PC-9 (cell line): ENCODE results near the gene PPP1CC. TPM values are rescaled to one million over a fixed set of nuclear protein-coding genes. Genes with fewer than 3 reads are reported as not detected.

Experiments used
- Bru-seq: library from RNA; stranded (reverse); fragments of 400-500 nt; gene quantifications from one replicate; lab custom pipeline; 2021; lab: Mats Ljungman, UMichigan
- BruChase-seq, 2 experiments: library from RNA; stranded (reverse); fragments of 400-500 nt; gene quantifications; one replicate each; lab custom pipeline; 2021; lab: Mats Ljungman, UMichigan
- BruUV-seq: library from RNA; stranded (reverse); fragments of 400-500 nt; replicated peaks from 2 replicates; lab custom pipeline; 2021; lab: Mats Ljungman, UMichigan
- CTCF ChIA-PET: fragments of 300-600 bp; sonication (Branson Sonifier 250); formaldehyde crosslinking; loops from one replicate; lab custom pipeline; 2022; ENCODE audit warnings: antibody characterized with exemption; lab: Charles Lee
- POLR2A ChIA-PET: fragments of 300-600 bp; sonication (Branson Sonifier 250); formaldehyde crosslinking; loops from one replicate; lab custom pipeline; 2022; ENCODE audit warnings: antibody characterized with exemption; ENCODE audit not compliant: unreplicated experiment; lab: Charles Lee
- DNase-seq, 2 experiments: peaks; one replicate each; pipeline versions ENCODE4 v3.0.0 to v3.0.0-alpha.2; 2015 to 2022; ENCODE audit warnings: mixed read lengths in 1 of 2
- H2AFZ ChIP-seq: fragments of 200-600 bp; sonication (generic); 2 replicates; pipeline ENCODE4 v1.8.1; 2017; ENCODE audit warnings: antibody characterized with exemption
- H3F3A ChIP-seq: fragments of 200-600 bp; sonication (generic); 2 replicates; pipeline ENCODE4 v1.8.1; 2017; ENCODE audit warnings: antibody characterized with exemption, mild to moderate bottlenecking, low read depth; ENCODE audit not compliant: insufficient read depth
- H3K27ac ChIP-seq: fragments of 200-600 bp; sonication (generic); 2 replicates; pipeline ENCODE4 v1.6.1; 2016; ENCODE audit warnings: mixed run types
- H3K27me3 ChIP-seq: fragments of 200-600 bp; sonication (generic); 2 replicates; pipeline ENCODE4 v1.6.1; 2016; ENCODE audit warnings: low read depth, mixed run types; ENCODE audit not compliant: insufficient read depth
- H3K36me3 ChIP-seq: fragments of 200-600 bp; sonication (generic); 2 replicates; pipeline ENCODE4 v1.6.1; 2016; ENCODE audit warnings: low read depth, mixed run types
- H3K4me1 ChIP-seq: fragments of 200-600 bp; sonication (generic); replicated peaks from 2 replicates; pipeline ENCODE4 v1.6.1; 2016; ENCODE audit warnings: mixed run types; ENCODE audit not compliant: insufficient read depth
- H3K4me2 ChIP-seq: fragments of 200-600 bp; sonication (generic); 2 replicates; pipeline ENCODE4 v1.6.1; 2017; ENCODE audit warnings: mixed run types
- H3K4me3 ChIP-seq: fragments of 200-600 bp; sonication (generic); 2 replicates; pipeline ENCODE4 v1.6.1; 2016; ENCODE audit warnings: mixed run types
- H3K79me2 ChIP-seq: fragments of 200-600 bp; sonication (generic); 2 replicates; pipeline ENCODE4 v1.6.1; 2017; ENCODE audit warnings: low read depth, mixed run types
- H3K9me2 ChIP-seq: fragments of 200-600 bp; sonication (generic); 2 replicates; pipeline ENCODE4 v1.8.1; 2017; ENCODE audit warnings: mild to moderate bottlenecking; ENCODE audit not compliant: insufficient read depth
- H3K9me3 ChIP-seq: fragments of 200-600 bp; sonication (generic); 2 replicates; pipeline ENCODE4 v1.8.1; 2016; ENCODE audit warnings: low read depth; ENCODE audit not compliant: insufficient read depth
- H4K20me1 ChIP-seq: fragments of 200-600 bp; sonication (generic); 2 replicates; pipeline ENCODE4 v1.8.1; 2017; ENCODE audit not compliant: insufficient read depth
- CTCF ChIP-seq: fragments of 200-600 bp; sonication (generic); conservative IDR thresholded peaks from 2 replicates; pipeline ENCODE4 v1.6.1; 2017; ENCODE audit warnings: mixed run types, antibody characterized with exemption, mild to moderate bottlenecking, moderate library complexity
- EZH2 ChIP-seq: fragments of 200-600 bp; sonication (generic); IDR thresholded peaks from 2 replicates; pipeline ENCODE4 v1.8.0; 2017; ENCODE audit warnings: antibody characterized with exemption, low read depth
- intact Hi-C: fragments of 100-400 bp; cut with micrococcal nuclease; formaldehyde crosslinking; loops from one replicate; pipeline ENCODE4 v1.10.0; 2022; ENCODE audit not compliant: unreplicated experiment
- long read RNA-seq: library from polyadenylated mRNA; stranded (forward); transcript quantifications from one replicate; pipeline ENCODE4 v2.0.0, GENCODE V29; 2022
- total RNA-seq: library from RNA; stranded (reverse); gene quantifications from 2 replicates; pipeline ENCODE4 v1.2.3, GENCODE V29; 2021

PPP1CC gene
- total RNA-seq (149 and 170 TPM in 2 replicates), Bru-seq, nascent RNA (percentile 96 among the genes with signal in this experiment), BruChase-seq, experiment 1, labeled RNA remaining after a 2-hour chase (percentile 91 among the genes with signal in this experiment), BruChase-seq, experiment 2, labeled RNA remaining after a 6-hour chase (percentile 97 among the genes with signal in this experiment)
- long read RNA-seq, transcript PPP1CC-201 (7 exons, 2,559 nt): major isoform, 74 of 87 reads
- long read RNA-seq, partial matches to known transcripts: 1 of 87 reads
- long read RNA-seq, other reads (novel, unspliced or antisense): 8 of 87 reads

- H3K27me3 ChIP-seq: no peaks in the 10 kb centered on the region
- H3K9me3 ChIP-seq: no peaks in the 10 kb centered on the region
- POLR2A ChIA-PET: interaction anchor here (0.7 to 0.9 kb wide), 2 partner anchors 35 to 53 kb away, joined by 7 to 12 read pairs; no protein-coding TSS in a partner anchor
- peaks cover 15% of the 10 kb centered on the region; the same call in 1 of the 2 replicates for H3F3A ChIP-seq
- H3K4me3 ChIP-seq: peak within 1 kb of the TSS; percentile 66
- peak within 1 kb of the TSS; percentile 98 for H2AFZ ChIP-seq
- intact Hi-C loops: no loop called here
- H4K20me1 ChIP-seq: peaks cover 40% of the 10 kb centered on the region
- no peaks in the 10 kb centered on the region for H3K9me2 ChIP-seq
- BruUV-seq: no TSS peak
- DNase-seq: peak; percentile 84 to 89
- peaks cover 8% of the 10 kb centered on the region; the same call in 1 of the 2 replicates for H3K36me3 ChIP-seq
- peak within 1 kb of the TSS; percentile 85 for H3K4me2 ChIP-seq
- CTCF ChIA-PET: no interaction called here
- peaks cover 48% of the 10 kb centered on the region for H3K4me1 ChIP-seq
- TF ChIP-seq EZH2 (no peak), CTCF (no peak)
- H3K79me2 ChIP-seq: peaks cover 51% of the 10 kb centered on the region
- H3K27ac ChIP-seq: peak within 1 kb of the TSS; percentile 70
Measured at GRCh38 chr12:110742718-110743570, at the start of gene PPP1CC. Gene PPP1CC, minus strand, starts transcription at chr12:110742891. Its CDS starts 184 bp downstream, at chr12:110742707.

GRCh38 chr12:110791589-110791988, 48.9 kb upstream of the PPP1CC start:
- no TSS peak for BruUV-seq
- Histone ChIP-seq H3K4me2 (no peak overlapping the region), H2AFZ (no peak overlapping the region), H4K20me1 (no peaks in the 10 kb centered on the region), H3F3A (no peaks in the 10 kb centered on the region), H3K27ac (no peak overlapping the region), H3K27me3 (no peaks in the 10 kb centered on the region), H3K36me3 (no peaks in the 10 kb centered on the region), H3K9me3 (no peaks in the 10 kb centered on the region), H3K9me2 (no peaks in the 10 kb centered on the region), H3K4me3 (no peak overlapping the region), H3K4me1 (no peaks in the 10 kb centered on the region), H3K79me2 (no peaks in the 10 kb centered on the region)
- POLR2A ChIA-PET: no interaction called here
- TF ChIP-seq EZH2: no peak
- no peak for TF ChIP-seq CTCF
- intact Hi-C loops: no loop called here
- CTCF ChIA-PET: no interaction called here
- DNase-seq: no peak

- TF ChIP-seq EZH2: no peak
- TF ChIP-seq CTCF: no peak
Measured at GRCh38 chr12:110790301-110790700, 47.6 kb upstream of the PPP1CC start.

More at GRCh38 chr12:110790301-110790700, 47.6 kb upstream of the PPP1CC start:
- Histone ChIP-seq H2AFZ (no peak overlapping the region), H3K9me2 (no peaks in the 10 kb centered on the region), H3K4me2 (no peak overlapping the region), H3K4me3 (no peak overlapping the region), H3F3A (no peaks in the 10 kb centered on the region), H3K27me3 (no peaks in the 10 kb centered on the region), H3K36me3 (no peaks in the 10 kb centered on the region), H3K9me3 (no peaks in the 10 kb centered on the region), H3K27ac (no peak overlapping the region), H3K4me1 (no peaks in the 10 kb centered on the region), H4K20me1 (no peaks in the 10 kb centered on the region), H3K79me2 (no peaks in the 10 kb centered on the region)
- intact Hi-C loops: no loop called here
- DNase-seq: no peak
- POLR2A ChIA-PET: no interaction called here
- no TSS peak for BruUV-seq
- CTCF ChIA-PET: interaction anchor here (0.6 kb wide), 1 partner anchor 982 kb away, joined by 3 read pairs; no protein-coding TSS in a partner anchor
